IPS-18c (cell line): ENCODE results near the gene CA10.

Source experiments
- H3K4me3 ChIP-seq: 2 replicates; pipeline ENCODE4 v1.7.0; 2013; ENCODE audit warnings: low read depth, mild to moderate bottlenecking, low read length, moderate library complexity; ENCODE audit not compliant: insufficient read depth
- H3K9me3 ChIP-seq: one replicate; pipeline ENCODE4 v1.6.1; 2013; ENCODE audit warnings: mild to moderate bottlenecking, low read length, moderate library complexity; ENCODE audit not compliant: control insufficient read depth, insufficient read depth

Gene CA10

DNA sequence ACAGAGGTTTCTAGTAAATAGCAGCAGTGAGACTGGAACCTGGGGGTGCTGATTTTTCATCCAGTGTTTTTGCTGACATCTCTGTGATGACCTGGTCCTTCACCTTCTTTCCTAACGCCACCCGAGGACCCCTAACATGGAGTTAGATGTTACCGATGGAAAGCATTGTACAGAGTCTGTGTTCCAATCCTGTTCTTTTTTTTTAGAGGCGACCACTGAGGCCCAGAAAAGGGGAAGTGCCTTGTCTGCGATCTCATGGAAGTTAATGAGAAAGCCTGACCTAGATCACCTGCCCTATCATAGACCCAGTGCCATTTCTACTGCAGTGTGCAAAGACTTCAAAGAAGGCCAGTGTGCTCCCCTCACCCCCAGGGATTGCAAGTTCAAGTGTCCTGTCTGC lies 362.5 kb downstream of the CA10 start:
- H3K9me3 ChIP-seq: no peaks in the 10 kb centered on the region
- H3K4me3 ChIP-seq: no peak overlapping the region

DNA sequence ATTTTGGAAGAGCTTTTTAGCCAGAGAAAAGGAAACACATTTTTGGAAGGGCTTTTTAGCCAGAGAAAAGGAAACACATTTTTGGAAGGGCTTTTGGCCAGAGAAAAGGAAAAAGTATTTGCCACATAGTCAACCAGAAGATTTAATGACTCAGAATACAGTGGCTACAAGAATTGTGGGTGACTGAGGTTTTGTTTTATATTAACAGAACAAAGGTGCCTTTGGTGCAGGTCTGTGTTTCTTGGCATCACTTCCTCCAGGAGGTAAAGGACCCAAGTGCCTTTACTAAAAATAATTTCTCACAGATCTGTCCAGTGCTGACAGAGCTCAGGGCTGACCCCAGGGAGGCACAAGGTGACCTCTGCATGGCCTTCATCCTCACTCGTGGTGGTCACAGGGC lies 363.1 kb downstream of the CA10 start:
- H3K4me3 ChIP-seq: no peak overlapping the region
- H3K9me3 ChIP-seq: no peaks in the 10 kb centered on the region

DNA sequence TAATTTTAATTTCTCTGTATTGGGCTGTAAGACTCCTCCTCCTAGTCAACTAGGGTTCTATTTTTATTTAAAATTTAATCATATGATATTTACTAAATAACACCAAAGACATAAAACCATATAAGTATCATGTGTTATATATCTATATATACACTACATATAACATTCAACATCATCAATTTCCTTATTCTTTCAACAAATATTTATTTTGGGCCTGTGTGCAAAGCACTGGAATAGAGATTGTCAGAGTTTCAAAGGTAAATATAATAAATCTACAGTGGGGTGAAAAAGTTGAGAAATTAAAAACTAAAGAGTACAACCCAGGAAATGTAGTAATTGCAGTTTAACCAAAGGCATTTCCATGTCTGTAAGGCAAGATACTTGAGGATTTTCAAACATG lies 364.0 kb downstream of the CA10 start:
- Histone ChIP-seq H3K4me3 (no peak overlapping the region), H3K9me3 (no peaks in the 10 kb centered on the region)

DNA sequence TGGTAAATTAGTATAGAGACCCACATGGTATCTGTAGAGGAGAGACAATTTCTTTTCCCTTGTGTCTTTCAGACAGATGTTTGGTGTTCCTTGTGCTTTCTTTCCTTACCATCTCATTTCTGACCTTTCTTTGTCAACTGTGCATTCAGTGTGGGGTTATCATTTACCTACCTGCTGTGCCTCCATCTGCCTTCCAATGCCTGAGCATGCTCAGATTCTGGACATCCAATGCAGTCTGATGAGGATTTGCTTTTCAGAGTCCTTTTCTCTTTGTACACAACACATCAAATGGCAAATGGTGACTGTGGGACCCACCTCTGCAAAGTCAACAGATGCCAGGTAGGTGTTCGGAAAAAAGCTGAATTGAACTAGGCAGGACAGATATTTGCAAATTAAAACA lies 364.8 kb downstream of the CA10 start:
- H3K4me3 ChIP-seq: no peak overlapping the region
- no peaks in the 10 kb centered on the region for H3K9me3 ChIP-seq

DNA sequence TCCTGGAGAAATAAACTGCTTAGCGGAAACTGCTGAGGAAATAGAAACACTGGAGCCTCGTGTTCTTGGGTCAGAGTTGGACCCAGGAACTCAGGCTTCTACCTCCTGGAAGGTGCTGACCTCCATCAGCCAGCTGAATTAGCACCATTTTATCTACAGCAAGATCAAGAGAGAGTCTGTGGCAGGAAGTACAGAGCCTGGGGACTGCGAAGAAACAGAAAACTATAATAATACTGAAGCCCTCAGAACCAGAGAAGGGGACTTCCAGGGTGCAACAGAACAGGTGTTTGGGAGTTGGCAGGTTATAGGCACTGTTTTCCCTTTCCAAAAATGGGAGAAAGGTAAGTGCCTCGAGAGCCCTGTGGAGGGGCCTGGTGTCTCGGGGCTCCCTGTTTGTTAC lies 379.7 kb downstream of the CA10 start:
- no peaks in the 10 kb centered on the region for H3K9me3 ChIP-seq
- H3K4me3 ChIP-seq: no peak overlapping the region

DNA sequence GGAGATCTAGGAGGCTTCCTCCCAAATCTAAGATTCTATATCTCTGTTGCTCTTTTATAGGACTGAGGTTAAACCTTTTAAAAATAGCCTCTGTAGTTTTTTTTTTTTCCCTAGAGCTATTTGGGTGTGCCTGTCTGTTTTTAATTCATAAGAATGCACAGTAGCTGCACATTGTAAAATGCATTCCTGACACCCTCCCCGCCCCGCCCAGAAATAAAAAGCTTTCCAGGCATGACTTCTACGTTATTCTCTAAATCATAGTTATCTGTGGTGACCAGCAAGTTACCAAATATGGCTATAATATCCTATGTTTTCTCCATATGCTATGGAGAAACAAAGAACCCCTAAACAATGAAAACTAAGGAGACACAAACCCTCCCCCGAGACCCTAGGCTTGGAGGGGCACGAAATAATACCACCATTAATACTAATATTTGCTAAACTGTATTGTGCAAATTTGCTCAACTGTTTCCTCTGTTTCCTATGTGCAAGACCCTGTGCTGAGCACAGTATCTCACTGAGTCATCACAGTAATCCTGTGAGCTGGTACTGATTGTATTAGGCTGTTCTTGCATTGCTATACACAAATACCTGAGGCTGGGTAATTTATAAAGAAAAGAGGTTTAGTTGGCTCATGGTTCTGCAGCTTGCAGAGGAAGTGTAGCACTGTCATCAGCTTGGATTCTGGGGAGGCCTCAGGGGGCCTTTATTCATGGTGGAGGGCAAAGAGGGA lies 388.3 kb downstream of the CA10 start:
- Histone ChIP-seq H3K9me3 (peaks cover 3% of the 10 kb centered on the region), H3K4me3 (no peak overlapping the region)

DNA sequence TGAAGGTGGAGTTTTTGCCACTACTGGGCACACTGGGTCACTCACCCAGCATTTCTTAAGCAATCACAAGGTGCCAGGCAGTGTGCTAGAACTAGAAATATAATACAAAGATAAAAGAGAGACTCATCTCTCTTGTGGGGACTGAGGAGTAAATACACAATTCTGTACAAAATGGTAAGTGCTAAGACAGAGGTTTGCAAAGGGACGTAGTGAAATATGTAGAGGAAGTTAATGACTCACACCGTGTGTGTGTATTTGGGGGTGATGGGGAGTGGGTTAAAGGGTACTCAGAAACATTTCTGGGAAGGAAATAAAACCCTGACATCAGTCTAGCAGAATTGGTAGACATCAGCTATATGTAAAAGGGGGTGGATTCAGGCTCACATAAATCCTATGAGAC lies 389.3 kb downstream of the CA10 start:
- Histone ChIP-seq H3K9me3 (peaks cover 3% of the 10 kb centered on the region), H3K4me3 (no peak overlapping the region)

DNA sequence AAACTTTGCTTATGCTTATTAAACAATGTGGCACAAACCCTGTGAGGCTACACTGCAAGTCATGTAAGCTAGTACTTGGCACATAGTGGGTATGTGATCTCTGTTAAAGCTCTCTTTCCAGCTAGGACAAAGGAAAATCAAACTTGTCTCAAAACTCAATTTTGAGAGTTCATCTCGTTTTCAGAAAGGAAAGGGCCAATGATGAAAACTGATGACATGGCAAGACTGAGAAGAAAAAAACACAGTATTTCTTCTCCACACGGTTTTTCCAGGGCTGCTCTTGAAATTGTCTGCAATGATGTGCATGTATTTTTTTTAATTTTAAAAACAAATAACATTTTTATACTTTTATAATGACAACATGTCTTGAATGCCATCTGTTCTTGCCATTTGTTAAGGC lies 389.8 kb downstream of the CA10 start:
- peaks cover 3% of the 10 kb centered on the region for H3K9me3 ChIP-seq
- no peak overlapping the region for H3K4me3 ChIP-seq

DNA sequence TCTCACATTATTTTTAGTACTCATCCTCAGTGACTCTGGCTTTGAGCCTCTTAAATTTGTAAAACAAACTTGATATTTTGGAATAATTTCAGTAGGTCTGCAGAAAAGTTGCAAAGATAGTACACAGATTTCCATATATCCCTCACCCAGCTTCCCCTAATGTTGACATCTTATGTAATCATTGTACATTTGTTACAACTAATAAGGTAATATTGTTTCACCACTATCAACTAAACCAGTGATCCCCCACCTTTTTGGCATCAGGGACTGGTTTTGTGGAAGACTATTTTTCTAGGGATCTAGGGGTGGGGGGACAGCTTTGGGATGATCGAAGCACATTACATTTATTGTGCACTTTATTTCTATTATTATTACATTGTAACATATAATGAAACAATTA lies 391.2 kb downstream of the CA10 start:
- no peak overlapping the region for H3K4me3 ChIP-seq
- no peaks in the 10 kb centered on the region for H3K9me3 ChIP-seq

DNA sequence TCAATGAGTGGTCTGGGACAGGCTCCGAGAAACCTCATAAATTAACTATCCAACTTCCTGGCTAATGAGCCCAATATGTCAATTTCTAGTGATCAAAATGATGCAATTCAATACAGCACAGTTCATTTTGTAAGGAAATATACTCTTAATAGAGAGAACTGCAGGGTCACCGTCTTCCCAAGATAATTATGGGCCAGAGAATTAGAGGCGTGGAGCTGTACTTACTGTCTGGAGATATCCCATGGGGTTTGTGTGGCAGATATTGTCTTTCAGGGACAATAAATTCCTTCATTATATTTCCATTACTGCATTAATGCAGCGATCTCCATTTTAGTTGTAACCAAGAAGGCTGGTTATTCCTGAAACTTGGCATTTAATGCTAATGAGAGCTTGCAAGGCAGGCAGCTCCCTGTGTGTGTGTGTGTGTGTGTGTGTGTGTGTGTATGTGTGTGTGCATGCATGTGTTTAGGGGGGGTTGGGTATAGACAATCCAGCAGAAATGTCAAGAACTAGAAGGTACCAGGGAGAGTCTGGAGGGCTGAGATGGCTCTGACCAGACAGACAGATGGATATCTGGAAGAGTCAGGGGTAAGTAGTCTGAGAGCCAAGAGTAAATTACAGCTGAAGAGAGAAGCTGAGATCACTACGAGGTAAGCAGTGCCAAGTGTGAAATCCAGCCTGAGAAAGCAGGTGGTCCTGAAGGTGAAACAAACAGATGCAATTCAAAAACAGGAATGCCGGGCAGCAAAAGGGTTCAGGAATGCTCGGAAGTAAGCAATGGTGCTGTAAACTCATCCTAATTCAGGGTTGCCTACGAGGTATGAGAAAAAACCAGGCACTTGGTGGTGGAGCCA lies 393.0 kb downstream of the CA10 start:
- no peak overlapping the region for H3K4me3 ChIP-seq

DNA sequence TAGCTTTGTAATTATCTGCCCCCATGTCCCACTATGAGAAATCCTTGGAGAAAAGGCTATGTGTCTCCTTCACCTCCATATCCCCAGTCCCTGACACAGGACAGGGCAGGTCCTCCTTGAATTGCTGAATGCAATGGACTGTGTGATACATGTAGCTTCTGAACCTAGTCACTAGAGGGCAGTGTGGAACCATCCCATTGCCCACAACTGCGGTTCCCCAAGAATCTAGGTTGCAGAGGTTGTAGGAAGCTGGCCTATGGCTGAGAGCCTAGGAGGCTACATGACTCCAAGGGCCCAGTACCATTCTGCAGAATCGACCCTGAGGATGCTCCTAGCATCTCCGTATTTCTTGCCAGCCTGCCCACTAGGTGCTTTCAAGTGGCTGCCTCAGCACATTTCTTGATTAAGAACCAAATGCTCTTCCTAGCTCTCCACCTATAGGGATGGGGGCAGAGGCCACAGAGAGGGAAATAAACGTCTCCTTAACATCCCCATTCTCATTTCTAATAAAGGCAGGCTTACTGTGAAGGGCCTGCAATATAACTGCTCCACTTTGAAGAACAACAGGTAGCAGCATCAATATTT lies 394.0 kb downstream of the CA10 start:
- no peaks in the 10 kb centered on the region for H3K9me3 ChIP-seq
- no peak overlapping the region for H3K4me3 ChIP-seq

More for the DNA sequence above, 393.0 kb downstream of the CA10 start:
- no peaks in the 10 kb centered on the region for H3K9me3 ChIP-seq

DNA sequence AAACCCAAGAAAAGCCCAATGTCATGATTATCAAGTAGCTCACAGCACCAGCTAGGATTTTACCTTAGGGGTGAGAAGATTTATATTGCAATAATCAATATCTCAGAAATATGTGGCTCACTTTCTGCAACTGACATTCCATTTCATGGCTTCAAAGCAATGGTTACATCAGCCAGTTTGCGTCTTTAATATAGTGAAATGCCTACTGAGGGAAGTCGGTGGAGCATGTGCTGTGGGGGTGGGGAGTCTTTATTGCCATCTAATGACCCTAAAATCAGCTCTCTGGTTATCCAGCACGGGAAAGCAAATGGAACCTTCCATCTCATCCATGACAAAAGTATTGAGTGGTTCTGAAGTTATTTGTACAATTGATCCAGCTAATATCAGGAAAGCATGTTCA lies 395.5 kb downstream of the CA10 start:
- Histone ChIP-seq H3K9me3 (no peaks in the 10 kb centered on the region), H3K4me3 (no peak overlapping the region)

DNA sequence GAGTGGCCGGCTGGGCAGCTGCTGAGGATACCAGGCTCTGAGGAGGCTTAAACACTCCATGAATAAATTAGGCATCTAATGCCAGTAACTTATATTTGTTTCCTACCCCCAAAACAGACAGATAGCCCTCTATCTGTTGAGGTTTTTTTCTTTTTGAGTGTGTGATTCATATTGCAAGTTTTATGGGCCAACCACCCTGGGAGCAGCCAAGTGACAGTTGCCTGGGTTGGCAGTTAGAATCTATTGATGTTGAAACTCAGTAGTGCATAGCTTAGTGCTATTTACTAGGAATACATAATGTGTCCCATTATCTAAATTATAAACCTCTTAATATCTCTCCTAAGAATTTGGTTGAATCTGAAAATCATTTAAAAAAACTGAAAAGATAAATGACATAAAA lies 397.4 kb downstream of the CA10 start:
- Histone ChIP-seq H3K9me3 (no peaks in the 10 kb centered on the region), H3K4me3 (no peak overlapping the region)

DNA sequence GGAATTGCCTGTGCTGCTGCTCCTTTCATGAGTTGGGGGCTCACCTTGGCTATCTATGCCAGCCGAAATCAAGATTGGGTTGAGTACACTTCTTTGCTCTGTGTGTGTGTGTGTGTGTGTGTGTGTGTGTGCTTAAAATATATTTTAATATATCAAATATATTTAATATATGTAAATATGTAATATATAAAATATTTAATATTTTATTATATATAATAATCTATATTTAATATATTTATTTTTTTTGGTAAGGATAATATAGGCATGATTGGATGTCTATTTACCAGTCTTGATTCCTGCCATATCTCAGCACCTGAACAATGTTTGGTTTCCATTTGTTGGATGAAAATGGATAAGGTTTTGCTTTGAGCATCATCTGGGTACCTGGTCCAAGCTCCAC lies 399.3 kb downstream of the CA10 start:
- H3K9me3 ChIP-seq: no peaks in the 10 kb centered on the region
- no peak overlapping the region for H3K4me3 ChIP-seq

DNA sequence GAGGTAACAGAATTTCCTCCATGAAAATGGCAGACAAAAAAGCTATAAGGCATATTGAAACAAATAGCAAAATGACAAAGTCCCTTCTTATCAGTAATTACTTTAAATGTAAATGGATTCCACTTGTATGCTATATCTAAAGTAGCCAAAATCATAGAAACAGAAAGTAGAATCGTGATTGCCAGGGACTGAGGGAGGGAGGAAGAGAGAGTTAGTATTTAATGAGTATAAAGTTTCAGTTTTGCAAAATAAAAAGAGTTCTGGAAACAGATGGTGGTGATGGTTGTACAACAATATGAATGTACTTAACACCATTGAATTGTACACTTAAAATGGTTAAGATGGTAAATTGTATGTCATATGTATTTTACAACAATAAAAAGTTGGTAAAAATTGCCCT lies 407.4 kb downstream of the CA10 start:
- Histone ChIP-seq H3K9me3 (no peaks in the 10 kb centered on the region), H3K4me3 (no peak overlapping the region)

DNA sequence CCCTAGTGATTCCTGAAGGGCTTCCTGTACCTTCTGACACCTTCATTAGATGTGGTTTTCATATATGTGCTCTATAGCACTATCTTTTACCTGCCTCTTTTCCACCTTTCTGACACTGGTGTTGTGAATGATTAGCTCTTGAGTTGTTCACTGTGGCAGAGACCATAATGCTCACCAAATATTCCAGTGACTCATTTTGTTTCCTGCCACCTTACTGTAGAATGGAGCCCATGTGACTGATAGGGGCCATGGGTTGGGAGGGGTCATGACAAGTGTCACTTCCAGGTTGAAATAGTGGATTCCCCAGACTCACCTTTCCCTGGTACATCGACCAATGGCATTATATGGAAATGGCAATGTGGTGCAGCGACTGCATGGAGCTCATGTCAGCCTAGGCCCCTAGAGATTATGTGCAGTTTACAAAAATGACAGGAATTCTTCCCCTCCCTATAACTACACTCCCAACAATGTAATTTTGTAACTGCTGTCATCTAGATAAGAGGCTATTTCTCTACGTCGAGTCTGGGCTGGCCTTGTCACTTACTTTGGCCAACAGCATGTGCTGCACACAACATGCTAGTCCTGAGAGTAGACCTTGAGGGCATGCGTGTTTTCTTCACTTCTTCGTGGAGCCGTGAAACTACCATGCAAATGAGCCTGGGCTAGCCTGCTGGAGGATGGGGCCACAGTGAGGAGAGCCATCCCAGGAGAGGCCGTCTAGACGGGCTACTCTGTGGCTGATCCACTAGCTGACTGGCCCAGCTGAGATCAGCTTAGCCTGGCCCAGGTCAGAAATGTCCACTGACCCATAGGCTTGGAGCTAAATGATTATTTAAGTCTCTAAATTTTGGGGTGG lies 409.5 kb downstream of the CA10 start:
- Histone ChIP-seq H3K9me3 (no peaks in the 10 kb centered on the region), H3K4me3 (no peak overlapping the region)

DNA sequence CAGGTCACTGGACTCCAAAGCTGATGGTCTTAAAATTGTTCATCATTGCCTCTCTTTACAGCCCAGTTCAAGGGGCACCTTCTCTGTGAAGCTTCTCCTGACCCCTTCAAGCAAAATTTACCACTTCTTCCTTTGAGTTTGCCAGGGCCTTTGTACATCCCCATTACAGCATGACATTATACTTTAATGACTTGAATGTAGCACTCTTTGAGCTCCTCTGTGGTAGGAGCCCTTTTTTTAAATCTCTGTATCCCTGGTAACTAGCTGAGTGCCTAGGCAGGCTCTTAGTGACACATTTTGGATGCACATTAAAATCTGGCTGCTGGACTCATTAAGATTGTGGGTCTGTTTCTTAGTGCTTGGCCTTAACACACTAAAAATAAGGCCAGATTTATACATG lies 412.1 kb downstream of the CA10 start:
- Histone ChIP-seq H3K4me3 (no peak overlapping the region), H3K9me3 (no peaks in the 10 kb centered on the region)
